ENCODE results near the gene SERPINB10. TPM values are rescaled to one million over a fixed set of nuclear protein-coding genes. Genes with fewer than 3 reads are reported as not detected.
A peak's percentile ranks its signal among the peaks of the same experiment; 100 is the strongest.

SERPINB10 gene, protein sequence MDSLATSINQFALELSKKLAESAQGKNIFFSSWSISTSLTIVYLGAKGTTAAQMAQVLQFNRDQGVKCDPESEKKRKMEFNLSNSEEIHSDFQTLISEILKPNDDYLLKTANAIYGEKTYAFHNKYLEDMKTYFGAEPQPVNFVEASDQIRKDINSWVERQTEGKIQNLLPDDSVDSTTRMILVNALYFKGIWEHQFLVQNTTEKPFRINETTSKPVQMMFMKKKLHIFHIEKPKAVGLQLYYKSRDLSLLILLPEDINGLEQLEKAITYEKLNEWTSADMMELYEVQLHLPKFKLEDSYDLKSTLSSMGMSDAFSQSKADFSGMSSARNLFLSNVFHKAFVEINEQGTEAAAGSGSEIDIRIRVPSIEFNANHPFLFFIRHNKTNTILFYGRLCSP
- not detected for total RNA-seq
- long read RNA-seq, result 0 reads

DNA sequence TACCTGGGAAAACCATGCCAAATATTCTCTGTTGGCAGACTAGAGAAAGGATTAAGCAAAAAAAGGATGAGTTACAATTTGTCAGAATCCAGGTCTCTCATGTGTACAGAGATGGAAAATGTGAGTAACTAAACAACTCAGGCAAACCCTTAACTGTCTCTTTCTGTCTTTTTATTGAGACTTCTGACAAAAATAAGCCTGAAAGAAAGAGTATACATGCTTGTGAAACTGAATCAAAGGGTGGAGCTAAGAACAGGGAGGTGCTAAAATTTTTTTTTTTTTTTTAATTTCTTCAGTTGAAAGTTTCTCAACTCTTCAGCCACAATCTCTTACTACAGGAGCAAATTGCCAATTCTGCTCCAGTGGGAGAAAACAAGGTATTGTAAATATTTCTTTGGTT, at the start of gene SERPINB10:
TSS of gene SERPINB10 (plus strand) at position 295 of the 400 bp plus-strand sequence. CDS start 7,553 bp downstream, outside the sequence.
- no peaks in the 10 kb centered on the region for H3K4me1 ChIP-seq
- no peak within 1 kb of the TSS for H3K4me3 ChIP-seq
- H3K9me3 ChIP-seq, result no peaks in the 10 kb centered on the region
- intact Hi-C loops (cut with DNase I), result no loop called here
- H3K36me3 ChIP-seq, result no peaks in the 10 kb centered on the region
- ATAC-seq, result no peak
- H3K27me3 ChIP-seq, result no peaks in the 10 kb centered on the region
- DNase-seq, result no peak
- no peak within 1 kb of the TSS for H3K27ac ChIP-seq
- no peak for TF ChIP-seq CTCF (IDR thresholded peaks at IDR 0.05)

DNA sequence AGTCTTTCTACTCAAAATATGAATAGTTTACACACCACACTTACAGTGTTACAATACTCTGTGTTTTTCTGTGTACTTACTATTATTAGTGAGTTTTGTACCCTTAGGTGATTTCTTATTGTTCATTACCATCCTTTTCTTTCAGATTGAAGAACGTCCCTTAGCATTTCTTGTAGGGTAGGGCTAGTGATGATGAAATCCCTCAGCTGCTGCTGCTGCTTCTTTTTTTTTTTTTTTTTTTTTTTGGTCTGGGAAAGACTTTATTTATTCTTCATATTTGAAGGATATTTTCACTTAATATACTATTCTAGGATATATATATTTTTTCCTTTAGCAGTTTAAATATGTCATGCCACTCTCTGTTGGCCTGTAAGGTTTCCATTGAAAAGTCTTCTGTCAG, 49.3 kb upstream of the SERPINB10 start:
- intact Hi-C loops (cut with DNase I), result no loop called here
- TF ChIP-seq CTCF (IDR thresholded peaks at IDR 0.05), result no peak
- H3K27ac ChIP-seq, result no peak overlapping the region
- ATAC-seq (no peak), DNase-seq (no peak)
- no peaks in the 10 kb centered on the region for H3K36me3 ChIP-seq
- H3K4me1 ChIP-seq, result no peaks in the 10 kb centered on the region
- no peak overlapping the region for H3K4me3 ChIP-seq
- no peaks in the 10 kb centered on the region for H3K9me3 ChIP-seq
- no peaks in the 10 kb centered on the region for H3K27me3 ChIP-seq

- H3K4me1 ChIP-seq, result no peaks in the 10 kb centered on the region
- H3K36me3 ChIP-seq, result no peaks in the 10 kb centered on the region
- H3K27me3 ChIP-seq, result no peaks in the 10 kb centered on the region
- intact Hi-C loops (cut with DNase I), result no loop called here
- ATAC-seq (peak; percentile 45), DNase-seq (no peak)
- TF ChIP-seq CTCF (IDR thresholded peaks at IDR 0.05), result no peak
- no peak overlapping the region for H3K4me3 ChIP-seq
- H3K27ac ChIP-seq, result no peak overlapping the region
- H3K9me3 ChIP-seq, result no peaks in the 10 kb centered on the region
Observed at GRCh38 chr18:63859781-63860475, 47.8 kb upstream of the SERPINB10 start.

GRCh38 chr18:63860531-63860930, 47.2 kb upstream of the SERPINB10 start:
- no peaks in the 10 kb centered on the region for H3K4me1 ChIP-seq
- TF ChIP-seq CTCF (IDR thresholded peaks at IDR 0.05), result no peak
- H3K27ac ChIP-seq, result no peak overlapping the region
- no peaks in the 10 kb centered on the region for H3K27me3 ChIP-seq
- peak; percentile 58 for ATAC-seq
- H3K4me3 ChIP-seq, result no peak overlapping the region
- intact Hi-C loops (cut with DNase I), result no loop called here
- H3K9me3 ChIP-seq, result no peaks in the 10 kb centered on the region
- no peak for DNase-seq
- H3K36me3 ChIP-seq, result no peaks in the 10 kb centered on the region

DNA sequence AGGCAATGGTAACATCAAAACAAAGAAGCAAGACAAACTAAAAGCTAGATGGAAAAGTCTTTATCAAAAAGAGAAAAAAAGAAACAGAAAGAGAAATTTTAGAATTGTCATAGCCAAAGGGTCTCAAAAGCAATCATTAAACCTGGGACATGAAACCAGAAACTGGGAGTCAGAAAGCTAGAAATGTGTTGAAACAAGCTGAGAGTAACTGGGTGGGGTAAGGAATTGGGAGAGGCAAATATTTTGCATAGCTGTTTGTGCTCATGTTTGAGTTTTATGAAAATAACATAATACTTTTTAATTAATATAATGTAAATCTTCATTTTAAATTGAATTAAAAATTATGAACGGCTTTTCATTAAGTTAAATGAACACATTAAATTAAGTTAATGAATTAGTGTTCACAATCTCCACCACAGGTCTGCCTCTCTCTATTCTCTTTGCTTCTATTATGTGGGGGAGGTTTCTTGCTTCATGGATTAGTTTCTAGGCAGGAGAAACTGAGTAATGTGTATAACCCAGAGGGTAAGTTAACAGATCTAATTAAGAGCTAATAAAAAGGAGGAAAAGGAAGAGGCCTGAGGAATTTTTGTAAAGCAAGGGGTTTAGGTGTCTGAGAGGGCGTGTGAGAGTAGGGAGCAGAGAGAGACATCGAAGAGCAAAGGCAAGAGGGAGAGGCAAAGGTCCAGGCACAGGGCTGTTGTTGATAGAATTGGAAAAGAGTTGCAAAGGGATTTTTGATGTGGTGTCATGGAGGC, 40.2 kb upstream of the SERPINB10 start:
- ATAC-seq (no peak), DNase-seq (no peak)
- Histone ChIP-seq H3K4me3 (no peak overlapping the region), H3K36me3 (no peaks in the 10 kb centered on the region), H3K27ac (no peak overlapping the region), H3K4me1 (no peaks in the 10 kb centered on the region), H3K27me3 (no peaks in the 10 kb centered on the region), H3K9me3 (no peaks in the 10 kb centered on the region)
- intact Hi-C loops (cut with DNase I), result no loop called here
- no peak for TF ChIP-seq CTCF (IDR thresholded peaks at IDR 0.05)

All from upper lobe of right lung (tissue), 1 donor.